HL-60 (cell line): ENCODE data around the gene RPUSD3.

Experiments
- DNase-seq, 2 experiments: peaks; one replicate each; pipeline ENCODE4 v3.0.0-alpha.2; 2010 to 2020; ENCODE audit warnings: low read depth in 1 of 2, low spot score in 1 of 2
- H3K27ac ChIP-seq: fragments of 250-450 bp; sonication (Bioruptor Pico); replicated peaks from 2 replicates; pipeline ENCODE4 v1.5.1; 2020; ENCODE audit warnings: mild to moderate bottlenecking, moderate library complexity
- H3K27me3 ChIP-seq: fragments of 250-450 bp; sonication (Bioruptor Pico); 2 replicates; pipeline ENCODE4 v1.5.1; 2021; ENCODE audit warnings: mild to moderate bottlenecking, moderate library complexity; ENCODE audit not compliant: insufficient read depth, poor library complexity, severe bottlenecking
- H3K4me3 ChIP-seq: replicated peaks from 2 replicates; pipeline ENCODE4 v1.5.1; 2011; ENCODE audit warnings: mild to moderate bottlenecking, control low read depth, low read length; ENCODE audit not compliant: insufficient read depth
- CTCF ChIP-seq: IDR thresholded peaks from one replicate; pipeline ENCODE4 v1.5.1; 2011; ENCODE audit warnings: low read length, control low read depth, inconsistent platforms; ENCODE audit not compliant: insufficient read depth
- GABPA ChIP-seq: IDR thresholded peaks from 2 replicates; pipeline ENCODE4 v1.6.1; 2012; ENCODE audit warnings: low read depth
- POLR2AphosphoS5 ChIP-seq: IDR thresholded peaks from 2 replicates; pipeline ENCODE4 v1.6.1; 2012; ENCODE audit warnings: low read depth
- SPI1 ChIP-seq: IDR thresholded peaks from 2 replicates; pipeline ENCODE4 v1.6.1; 2012; ENCODE audit warnings: low read depth, mild to moderate bottlenecking, borderline replicate concordance
- long read RNA-seq: library from polyadenylated mRNA; unstranded; transcript quantifications from one replicate; pipeline ENCODE4 v2.0.0, GENCODE V29; 2020
- TF ChIP-seq, protein P1 (sequence below): IDR thresholded peaks from 2 replicates; pipeline ENCODE4 v1.6.1; 2012; ENCODE audit warnings: low read depth; ENCODE audit not compliant: insufficient replicate concordance

RPUSD3 gene
- long read RNA-seq, transcript RPUSD3-216 (4 exons, 2,491 nt) = minor isoform, 20 of 277 reads
- long read RNA-seq, transcript RPUSD3-201 (9 exons, 1,225 nt) = major isoform, 231 of 277 reads
- long read RNA-seq, partial matches to known transcripts = 0 of 277 reads
- long read RNA-seq, other reads (novel, unspliced or antisense) = 24 of 277 reads

- no peaks in the 10 kb centered on the region for H3K27me3 ChIP-seq
- peak within 1 kb of the TSS; percentile 68 for H3K27ac ChIP-seq
- DNase-seq = peak; percentile 92 to 96
- H3K4me3 ChIP-seq = peak within 1 kb of the TSS; percentile 82
- TF ChIP-seq POLR2AphosphoS5 = peak; percentile 66; the same call in 1 of the 2 replicates
- peak; percentile 56; the same call in 1 of the 2 replicates for TF ChIP-seq SPI1
- TF ChIP-seq, protein P1, sequence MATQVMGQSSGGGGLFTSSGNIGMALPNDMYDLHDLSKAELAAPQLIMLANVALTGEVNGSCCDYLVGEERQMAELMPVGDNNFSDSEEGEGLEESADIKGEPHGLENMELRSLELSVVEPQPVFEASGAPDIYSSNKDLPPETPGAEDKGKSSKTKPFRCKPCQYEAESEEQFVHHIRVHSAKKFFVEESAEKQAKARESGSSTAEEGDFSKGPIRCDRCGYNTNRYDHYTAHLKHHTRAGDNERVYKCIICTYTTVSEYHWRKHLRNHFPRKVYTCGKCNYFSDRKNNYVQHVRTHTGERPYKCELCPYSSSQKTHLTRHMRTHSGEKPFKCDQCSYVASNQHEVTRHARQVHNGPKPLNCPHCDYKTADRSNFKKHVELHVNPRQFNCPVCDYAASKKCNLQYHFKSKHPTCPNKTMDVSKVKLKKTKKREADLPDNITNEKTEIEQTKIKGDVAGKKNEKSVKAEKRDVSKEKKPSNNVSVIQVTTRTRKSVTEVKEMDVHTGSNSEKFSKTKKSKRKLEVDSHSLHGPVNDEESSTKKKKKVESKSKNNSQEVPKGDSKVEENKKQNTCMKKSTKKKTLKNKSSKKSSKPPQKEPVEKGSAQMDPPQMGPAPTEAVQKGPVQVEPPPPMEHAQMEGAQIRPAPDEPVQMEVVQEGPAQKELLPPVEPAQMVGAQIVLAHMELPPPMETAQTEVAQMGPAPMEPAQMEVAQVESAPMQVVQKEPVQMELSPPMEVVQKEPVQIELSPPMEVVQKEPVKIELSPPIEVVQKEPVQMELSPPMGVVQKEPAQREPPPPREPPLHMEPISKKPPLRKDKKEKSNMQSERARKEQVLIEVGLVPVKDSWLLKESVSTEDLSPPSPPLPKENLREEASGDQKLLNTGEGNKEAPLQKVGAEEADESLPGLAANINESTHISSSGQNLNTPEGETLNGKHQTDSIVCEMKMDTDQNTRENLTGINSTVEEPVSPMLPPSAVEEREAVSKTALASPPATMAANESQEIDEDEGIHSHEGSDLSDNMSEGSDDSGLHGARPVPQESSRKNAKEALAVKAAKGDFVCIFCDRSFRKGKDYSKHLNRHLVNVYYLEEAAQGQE = peak; percentile 47
- TF ChIP-seq CTCF = no peak
- TF ChIP-seq GABPA = 0 out of 2 replicates have a peak, but pooled peaks have one; percentile 31
Observed at GRCh38 chr3:9843715-9844438, at the start of gene RPUSD3. Gene RPUSD3, minus strand, starts transcription at chr3:9844008. Its CDS starts 18 bp downstream, at chr3:9843990.

DNA sequence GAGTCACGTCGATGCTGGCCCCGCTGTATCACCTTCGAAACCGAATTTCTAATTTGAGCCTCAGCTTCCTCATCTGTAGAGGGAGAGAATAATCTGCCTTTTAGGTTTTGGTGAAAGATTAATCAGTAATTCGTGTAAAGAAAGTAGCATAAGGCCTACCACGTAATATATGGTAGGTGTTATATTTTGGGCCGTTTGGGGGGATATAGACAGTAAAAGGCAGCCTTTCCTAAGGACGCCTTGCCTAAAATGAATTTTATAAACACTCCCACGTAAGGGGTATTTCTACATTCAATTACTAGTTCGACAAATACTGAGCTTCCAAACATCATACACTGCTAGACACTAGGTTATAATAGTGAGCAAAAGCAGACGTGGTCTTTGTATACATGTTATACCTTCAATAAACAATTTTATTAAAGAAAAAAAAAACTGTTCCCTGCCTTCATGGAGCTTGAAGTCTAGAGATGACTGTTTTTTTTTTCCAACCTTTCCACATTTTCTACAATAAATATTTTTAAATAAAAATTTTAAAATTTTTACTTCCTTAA, 47.3 kb upstream of the RPUSD3 start:
- H3K27me3 ChIP-seq = no peaks in the 10 kb centered on the region
- peak overlapping the region; percentile 96 for H3K27ac ChIP-seq
- peak overlapping the region; percentile 84 for H3K4me3 ChIP-seq
- TF ChIP-seq CTCF = no peak
- TF ChIP-seq GABPA = no peak
- no peak for TF ChIP-seq SPI1
- TF ChIP-seq, protein P1 = no peak
- TF ChIP-seq POLR2AphosphoS5 = no peak
- no peak for DNase-seq

GRCh38 chr3:9890249-9891071, 46.7 kb upstream of the RPUSD3 start, which contains the start of gene JAGN1:
Gene JAGN1, plus strand, starts transcription at chr3:9890610. Its CDS starts 113 bp downstream, at chr3:9890723.
- peak within 1 kb of the TSS; percentile 84 for H3K4me3 ChIP-seq
- peak; percentile 83 to 86 for DNase-seq
- TF ChIP-seq GABPA (peak; percentile 72), POLR2AphosphoS5 (peak; percentile 94), CTCF (no peak)
- TF ChIP-seq, protein P1 = peak; percentile 68
- H3K27me3 ChIP-seq = no peaks in the 10 kb centered on the region
- peak within 1 kb of the TSS; percentile 96 for H3K27ac ChIP-seq
